IMR-90 (cell line): ENCODE results near the gene KCNH5. TPM values are rescaled to one million over a fixed set of nuclear protein-coding genes. Genes with fewer than 3 reads are reported as not detected.

Source experiments
- ATAC-seq: fragments of 200-7000 bp; cut with Tn5 transposase; 2 replicates; pipeline ENCODE4 v1.9.1; 2020; ENCODE audit warnings: low read depth, mild to moderate bottlenecking, moderate library complexity
- BruUV-seq: library from RNA; stranded (reverse); fragments of 400-500 nt; replicated peaks from 2 replicates; lab custom pipeline; 2021; lab: Mats Ljungman, UMichigan
- CTCF ChIA-PET: fragments of 300-600 bp; formaldehyde crosslinking; extraction: SDS; loops from one replicate; lab custom pipeline; 2021; ENCODE audit warnings: antibody characterized with exemption; lab: Yijun Ruan, JAX
- POLR2A ChIA-PET: fragments of 300-600 bp; sonication (Branson Sonifier 250); formaldehyde crosslinking; loops from one replicate; lab custom pipeline; 2022; ENCODE audit warnings: antibody characterized with exemption; ENCODE audit not compliant: unreplicated experiment; lab: Charles Lee
- DNase-seq: peaks from one replicate; pipeline ENCODE4 v3.0.0; 2013
- H2AFZ ChIP-seq: replicated peaks from 2 replicates; pipeline ENCODE3; 2013; ENCODE audit warnings: low read length, mild to moderate bottlenecking; ENCODE audit not compliant: poor library complexity
- H2AK5ac ChIP-seq: 2 replicates; pipeline ENCODE4 v1.6.1; 2013; ENCODE audit warnings: low read depth, low read length, inconsistent platforms
- H2AK9ac ChIP-seq: replicated peaks from 2 replicates; pipeline ENCODE3; 2013; ENCODE audit warnings: mild to moderate bottlenecking, low read depth, low read length, moderate library complexity; ENCODE audit not compliant: poor library complexity
- H2BK120ac ChIP-seq: 2 replicates; pipeline ENCODE4 v1.6.1; 2013; ENCODE audit warnings: low read depth, low read length, inconsistent platforms
- H2BK15ac ChIP-seq: 3 replicates; pipeline ENCODE4 v1.6.1; 2013; ENCODE audit warnings: low read depth, low read length, inconsistent platforms
- H2BK20ac ChIP-seq: 2 replicates; pipeline ENCODE4 v1.6.1; 2013; ENCODE audit warnings: low read depth, mild to moderate bottlenecking, inconsistent platforms, low read length, moderate library complexity
- H2BK5ac ChIP-seq: 2 replicates; pipeline ENCODE4 v1.6.1; 2013; ENCODE audit warnings: mild to moderate bottlenecking, low read depth, low read length, inconsistent platforms; ENCODE audit not compliant: poor library complexity, severe bottlenecking
- H3K14ac ChIP-seq: replicated peaks from 2 replicates; pipeline ENCODE4 v1.6.1; 2013; ENCODE audit warnings: low read depth, low read length, inconsistent platforms
- H3K18ac ChIP-seq: 2 replicates; pipeline ENCODE4 v1.6.1; 2013; ENCODE audit warnings: low read depth, low read length, control low read depth
- H3K23ac ChIP-seq: 2 replicates; pipeline ENCODE4 v1.6.1; 2013; ENCODE audit warnings: low read depth, low read length, inconsistent platforms
- H3K27ac ChIP-seq: 2 replicates; pipeline ENCODE4 v1.5.1; 2013; ENCODE audit warnings: mild to moderate bottlenecking, control low read depth, low read length; ENCODE audit not compliant: insufficient read depth
- H3K27me3 ChIP-seq: 2 replicates; pipeline ENCODE4 v1.6.1; 2013; ENCODE audit warnings: low read length; ENCODE audit not compliant: control insufficient read depth, insufficient read depth
- H3K36me3 ChIP-seq: 2 replicates; pipeline ENCODE4 v1.6.1; 2013; ENCODE audit warnings: low read length, mixed read lengths; ENCODE audit not compliant: control insufficient read depth, insufficient read depth
- H3K4ac ChIP-seq: 2 replicates; pipeline ENCODE4 v1.6.1; 2013; ENCODE audit warnings: low read depth, low read length, inconsistent platforms
- H3K4me1 ChIP-seq: 2 replicates; pipeline ENCODE4 v1.6.1; 2013; ENCODE audit warnings: low read length, mixed read lengths; ENCODE audit not compliant: control insufficient read depth, insufficient read depth
- H3K4me2 ChIP-seq: 2 replicates; pipeline ENCODE4 v1.6.1; 2013; ENCODE audit warnings: low read depth, mild to moderate bottlenecking, control low read depth, low read length, moderate library complexity
- H3K4me3 ChIP-seq: 2 replicates; pipeline ENCODE4 v1.5.1; 2013; ENCODE audit warnings: low read depth, mild to moderate bottlenecking, control low read depth, low read length, moderate library complexity; ENCODE audit not compliant: insufficient read depth
- H3K56ac ChIP-seq: 2 replicates; pipeline ENCODE4 v1.6.1; 2013; ENCODE audit warnings: low read length, inconsistent platforms; ENCODE audit not compliant: insufficient read depth; ENCODE audit errors: extremely low read depth
- H3K79me1 ChIP-seq, 2 experiments: 2 replicates each; pipeline ENCODE4 v1.6.1; 2013; ENCODE audit warnings: low read length in 2 of 2, inconsistent platforms in 1 of 2, low read depth in 1 of 2
- H3K9ac ChIP-seq: 2 replicates; pipeline ENCODE4 v1.6.1; 2013; ENCODE audit warnings: low read depth, low read length, control low read depth
- H3K9me1 ChIP-seq: 2 replicates; pipeline ENCODE4 v1.6.1; 2013; ENCODE audit warnings: low read length, inconsistent platforms; ENCODE audit not compliant: insufficient read depth
- H3K9me3 ChIP-seq: 2 replicates; pipeline ENCODE4 v1.6.1; 2013; ENCODE audit warnings: low read length; ENCODE audit not compliant: control insufficient read depth, insufficient read depth
- H4K20me1 ChIP-seq: 2 replicates; pipeline ENCODE4 v1.6.1; 2013; ENCODE audit warnings: low read length, inconsistent platforms; ENCODE audit not compliant: insufficient read depth
- H4K5ac ChIP-seq: 2 replicates; pipeline ENCODE4 v1.6.1; 2013; ENCODE audit warnings: mild to moderate bottlenecking, low read depth, low read length, control low read depth
- H4K8ac ChIP-seq, 2 experiments: 2 replicates each; pipeline ENCODE4 v1.6.1; 2013; ENCODE audit warnings: low read depth in 2 of 2, low read length in 2 of 2, control low read depth in 1 of 2, inconsistent platforms in 1 of 2
- H4K91ac ChIP-seq: 2 replicates; pipeline ENCODE4 v1.6.1; 2013; ENCODE audit warnings: low read depth, low read length, inconsistent platforms; ENCODE audit not compliant: insufficient read depth
- CEBPB ChIP-seq: IDR thresholded peaks from 2 replicates; pipeline ENCODE4 v1.6.1; 2012; ENCODE audit warnings: low read depth, low read length, improper control_type of control experiment
- CHD1 ChIP-seq: IDR thresholded peaks from 2 replicates; pipeline ENCODE4 v1.6.1; 2012; ENCODE audit warnings: low read depth, low read length, improper control_type of control experiment
- POLR2A ChIP-seq: IDR thresholded peaks from 2 replicates; pipeline ENCODE4 v1.6.1; 2012; ENCODE audit warnings: mild to moderate bottlenecking, low read depth, low read length
- RCOR1 ChIP-seq: IDR thresholded peaks from 2 replicates; pipeline ENCODE4 v1.6.1; 2012; ENCODE audit warnings: mild to moderate bottlenecking, low read length, improper control_type of control experiment; ENCODE audit not compliant: insufficient replicate concordance
- WGBS, 2 experiments: methylation state at CpG; one replicate each; pipeline versions ENCODE4 v1.1.5 to v1.1.7; 2013; ENCODE audit warnings: missing lambda C conversion rate in 2 of 2; ENCODE audit not compliant: insufficient read length in 1 of 2; ENCODE audit errors: extremely low coverage in 2 of 2; 5-methylcytosine and 5-hydroxymethylcytosine counted together
- dilution Hi-C: fragments of 300-500 bp; cut with HindIII; formaldehyde crosslinking; loops from one replicate; pipeline ENCODE4 v1.14.3; 2018; ENCODE audit warnings: low sequenced_read_pairs; ENCODE audit not compliant: unreplicated experiment
- in situ Hi-C: fragments of 300-500 bp; cut with MboI; formaldehyde crosslinking; loops from 3 replicates; pipeline ENCODE4 v1.14.3; 2019; ENCODE audit warnings: low sequenced_read_pairs, inconsistent platforms, mixed read lengths
- intact Hi-C: fragments of 100-400 bp; cut with micrococcal nuclease; formaldehyde crosslinking; loops from 2 replicates; pipeline ENCODE4 v1.10.0; 2022
- polyA plus RNA-seq, 3 experiments: library from polyadenylated mRNA; depleted of rRNA; stranded (reverse); fragments of >200 nt; gene quantifications; 2 replicates each; pipeline ENCODE4 v1.2.3, GENCODE V29; 2012; ENCODE audit warnings: low replicate concordance in 1 of 3
- total RNA-seq: library from RNA; depleted of rRNA; stranded (reverse); fragments of >200 nt; gene quantifications from 2 replicates; pipeline ENCODE4 v1.2.3, GENCODE V29; 2012
- TF ChIP-seq, protein P1 (sequence below): fragments of 150-350 bp; IDR thresholded peaks from 2 replicates; pipeline ENCODE4 v1.6.1; 2016; ENCODE audit warnings: low read depth, mild to moderate bottlenecking, low read length, moderate library complexity, borderline replicate concordance
- TF ChIP-seq, protein P2 (sequence below): conservative IDR thresholded peaks from 2 replicates; pipeline ENCODE4 v1.5.1; 2012; ENCODE audit warnings: mild to moderate bottlenecking, low read depth, low read length, improper control_type of control experiment

KCNH5 gene
- total and polyA plus RNA-seq, 2 of the 4 experiments (the other 2 are of a cell fraction), result under 0.01 to 0.03 TPM

DNA sequence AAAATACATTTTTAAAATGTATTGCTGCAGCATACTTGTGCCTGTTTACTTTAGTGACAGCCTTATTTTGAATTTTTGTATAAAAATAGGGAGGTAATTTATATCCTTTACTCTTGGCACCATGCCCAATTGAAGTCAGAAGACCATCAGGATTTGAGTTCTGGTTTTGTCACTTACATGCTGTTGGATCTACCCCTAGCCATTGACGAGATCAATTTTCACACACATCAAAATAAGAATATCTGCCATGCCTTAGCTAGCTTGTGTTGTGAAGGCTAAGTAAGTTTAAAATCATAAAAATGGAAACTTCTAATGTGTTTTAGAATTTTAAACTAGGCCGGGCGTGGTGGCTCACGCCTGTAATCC, 381.8 kb downstream of the KCNH5 start:
- H3K18ac ChIP-seq, result no peak overlapping the region
- TF ChIP-seq POLR2A (no peak), CEBPB (no peak), CHD1 (no peak), RCOR1 (no peak)
- TF ChIP-seq, protein P1, sequence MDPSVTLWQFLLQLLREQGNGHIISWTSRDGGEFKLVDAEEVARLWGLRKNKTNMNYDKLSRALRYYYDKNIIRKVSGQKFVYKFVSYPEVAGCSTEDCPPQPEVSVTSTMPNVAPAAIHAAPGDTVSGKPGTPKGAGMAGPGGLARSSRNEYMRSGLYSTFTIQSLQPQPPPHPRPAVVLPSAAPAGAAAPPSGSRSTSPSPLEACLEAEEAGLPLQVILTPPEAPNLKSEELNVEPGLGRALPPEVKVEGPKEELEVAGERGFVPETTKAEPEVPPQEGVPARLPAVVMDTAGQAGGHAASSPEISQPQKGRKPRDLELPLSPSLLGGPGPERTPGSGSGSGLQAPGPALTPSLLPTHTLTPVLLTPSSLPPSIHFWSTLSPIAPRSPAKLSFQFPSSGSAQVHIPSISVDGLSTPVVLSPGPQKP, result no peak
- TF ChIP-seq, protein P2, sequence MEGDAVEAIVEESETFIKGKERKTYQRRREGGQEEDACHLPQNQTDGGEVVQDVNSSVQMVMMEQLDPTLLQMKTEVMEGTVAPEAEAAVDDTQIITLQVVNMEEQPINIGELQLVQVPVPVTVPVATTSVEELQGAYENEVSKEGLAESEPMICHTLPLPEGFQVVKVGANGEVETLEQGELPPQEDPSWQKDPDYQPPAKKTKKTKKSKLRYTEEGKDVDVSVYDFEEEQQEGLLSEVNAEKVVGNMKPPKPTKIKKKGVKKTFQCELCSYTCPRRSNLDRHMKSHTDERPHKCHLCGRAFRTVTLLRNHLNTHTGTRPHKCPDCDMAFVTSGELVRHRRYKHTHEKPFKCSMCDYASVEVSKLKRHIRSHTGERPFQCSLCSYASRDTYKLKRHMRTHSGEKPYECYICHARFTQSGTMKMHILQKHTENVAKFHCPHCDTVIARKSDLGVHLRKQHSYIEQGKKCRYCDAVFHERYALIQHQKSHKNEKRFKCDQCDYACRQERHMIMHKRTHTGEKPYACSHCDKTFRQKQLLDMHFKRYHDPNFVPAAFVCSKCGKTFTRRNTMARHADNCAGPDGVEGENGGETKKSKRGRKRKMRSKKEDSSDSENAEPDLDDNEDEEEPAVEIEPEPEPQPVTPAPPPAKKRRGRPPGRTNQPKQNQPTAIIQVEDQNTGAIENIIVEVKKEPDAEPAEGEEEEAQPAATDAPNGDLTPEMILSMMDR, result no peak
- no peak for DNase-seq
- H2BK120ac ChIP-seq, result no peak overlapping the region
- H4K8ac ChIP-seq, result no peak overlapping the region
- no peak overlapping the region for H3K4me2 ChIP-seq
- H4K5ac ChIP-seq, result no peak overlapping the region; the same call in 1 of the 2 replicates
- H3K14ac ChIP-seq, result no peak overlapping the region
- H2BK15ac ChIP-seq, result no peak overlapping the region
- POLR2A ChIA-PET, result no interaction called here
- ATAC-seq, result no peak
- no peaks in the 10 kb centered on the region for H3K9me1 ChIP-seq
- H2BK20ac ChIP-seq, result no peak overlapping the region
- CTCF ChIA-PET, result interaction anchor here (0.7 kb wide), 1 partner anchor 250 kb away, joined by 5 read pairs; no protein-coding TSS in a partner anchor
- no CpG with 5 or more reads among the region's 4 CpGs for WGBS, 2 experiments
- H3K4me1 ChIP-seq, result no peaks in the 10 kb centered on the region
- H3K23ac ChIP-seq, result no peak overlapping the region
- H4K91ac ChIP-seq, result no peak overlapping the region
- no TSS peak for BruUV-seq
- H3K4me3 ChIP-seq, result no peak overlapping the region
- H3K27ac ChIP-seq, result no peak overlapping the region
- H3K9me3 ChIP-seq, result no peaks in the 10 kb centered on the region
- no peak overlapping the region for H3K4ac ChIP-seq
- H2AFZ ChIP-seq, result no peak overlapping the region
- H2AK5ac ChIP-seq, result no peak overlapping the region
- intact Hi-C loops (no loop called here), dilution Hi-C loops (no loop called here), in situ Hi-C loops (no loop called here)
- H3K9ac ChIP-seq, result no peak overlapping the region
- H4K20me1 ChIP-seq, result no peaks in the 10 kb centered on the region
- no peak overlapping the region for H3K56ac ChIP-seq
- no peaks in the 10 kb centered on the region for H3K27me3 ChIP-seq
- H3K36me3 ChIP-seq, result no peaks in the 10 kb centered on the region
- no peak overlapping the region for H2BK5ac ChIP-seq
- no peaks in the 10 kb centered on the region for H3K79me1 ChIP-seq
- no peak overlapping the region for H2AK9ac ChIP-seq
